HUDEP-2 (cell line): ENCODE data around the gene SLC37A2.
A peak's percentile ranks its signal among the peaks of the same experiment; 100 is the strongest.

Experiments used
- DNase-seq, 76 experiments: peaks; one replicate each; lab custom pipeline; 2025; ENCODE audit not compliant: unreplicated experiment in 76 of 76; lab: John Stamatoyannopoulos, UW

Gene SLC37A2

DNA sequence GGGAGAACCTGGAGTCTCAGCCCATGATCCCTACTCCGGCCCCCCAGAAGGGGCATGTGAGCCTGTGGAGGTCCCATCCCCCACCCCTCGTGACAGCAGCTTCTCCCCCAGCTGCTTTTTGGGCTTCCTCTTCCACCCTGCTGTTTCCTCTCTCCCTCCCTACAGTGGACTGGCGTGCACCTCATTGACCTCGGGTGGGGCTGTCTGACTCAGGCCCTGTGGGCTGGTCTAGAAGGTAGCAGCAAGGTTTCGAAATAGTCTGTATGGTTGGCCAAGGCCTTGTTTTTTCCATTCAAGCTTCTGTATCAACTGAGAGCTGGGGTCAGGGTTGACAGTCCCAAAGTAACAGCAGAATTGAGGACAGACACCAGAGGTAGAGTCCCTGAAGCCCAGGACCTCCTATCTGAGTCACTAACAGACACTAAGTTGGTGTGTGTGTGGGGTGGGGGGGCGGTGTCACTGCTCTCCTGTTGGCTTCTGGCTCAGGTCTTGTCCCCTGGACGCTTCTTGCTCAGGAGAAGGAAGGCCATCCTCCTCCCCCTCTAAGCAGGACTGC lies 7.7 kb downstream of the SLC37A2 start:
- DNase-seq = peak in 59 of 76 experiments; percentile 4 to 82 (median 44)

DNA sequence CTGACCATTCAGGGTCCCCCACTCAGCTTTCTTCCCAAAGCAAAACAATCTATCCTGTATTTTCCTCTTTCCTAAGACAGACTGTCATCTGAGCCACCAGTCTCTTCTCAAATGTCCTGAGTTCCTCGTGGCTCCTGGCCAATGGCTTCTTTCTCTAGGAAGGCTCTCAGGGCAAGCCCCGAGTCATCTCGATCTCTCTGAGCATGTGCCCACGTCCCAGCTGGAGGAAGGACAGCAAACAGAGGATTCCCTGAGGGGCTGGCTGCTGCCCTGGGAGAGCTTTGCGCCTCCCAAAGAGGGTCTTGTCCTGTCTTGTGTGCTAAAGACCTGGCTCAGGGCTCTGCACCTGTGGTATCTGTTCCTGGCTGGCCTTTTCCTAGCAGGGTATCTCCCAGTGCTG lies 8.3 kb downstream of the SLC37A2 start:
- DNase-seq = no peak

DNA sequence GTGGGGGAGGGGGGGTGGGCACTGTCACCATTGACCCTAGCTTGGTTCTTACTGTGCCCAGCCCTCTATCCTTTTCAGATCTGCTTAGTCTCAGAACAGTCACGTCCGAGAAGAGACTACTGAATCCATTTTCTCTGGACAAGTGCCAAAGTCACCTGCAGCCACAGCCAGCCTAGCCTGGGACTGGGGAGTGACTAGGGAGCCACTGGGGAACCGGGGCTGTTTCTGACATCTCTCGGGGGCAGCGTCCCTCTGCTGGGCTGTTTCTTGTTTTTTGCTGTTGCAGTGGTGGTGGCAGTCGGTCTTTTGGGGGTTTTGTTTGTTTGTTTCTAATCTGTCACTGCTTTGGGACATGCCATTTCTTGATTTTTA lies 8.7 kb downstream of the SLC37A2 start:
- DNase-seq = no peak

DNA sequence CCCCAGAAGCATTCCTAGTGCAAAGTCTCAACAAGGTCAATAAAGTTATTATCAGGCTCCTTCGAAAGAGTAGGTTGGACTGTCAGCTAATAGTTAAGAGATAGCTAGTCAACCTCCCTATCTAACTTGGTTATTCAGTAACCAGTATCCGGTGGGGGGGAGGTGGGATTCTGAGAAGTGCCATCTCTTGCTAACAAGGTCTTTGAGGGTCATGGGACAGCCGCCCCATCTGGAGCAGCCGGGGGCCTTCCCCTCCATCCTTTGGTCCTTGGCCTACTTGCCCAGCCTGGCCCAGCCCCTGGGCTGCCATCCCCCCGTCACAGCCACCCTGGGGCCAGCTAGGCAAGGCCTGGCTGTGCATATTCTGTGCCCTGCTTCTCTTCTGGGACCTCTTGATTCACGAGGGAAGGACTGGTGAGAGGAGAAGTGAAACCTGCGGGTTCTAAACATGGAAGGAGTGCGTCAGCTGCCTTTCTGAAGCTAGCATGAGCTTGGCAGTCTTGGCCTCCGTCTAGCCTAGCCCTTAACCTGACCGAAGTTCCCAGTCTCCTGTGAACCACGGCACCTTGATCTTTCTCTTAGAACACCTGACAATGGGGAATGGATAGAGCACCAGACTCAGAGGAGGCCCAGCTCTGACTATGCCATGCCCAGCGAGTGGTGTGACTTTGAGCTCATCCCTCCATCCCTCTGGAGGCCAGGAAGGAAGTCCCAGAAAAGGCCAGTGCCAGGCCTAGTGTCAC lies 9.3 kb downstream of the SLC37A2 start:
- no peak for DNase-seq

DNA sequence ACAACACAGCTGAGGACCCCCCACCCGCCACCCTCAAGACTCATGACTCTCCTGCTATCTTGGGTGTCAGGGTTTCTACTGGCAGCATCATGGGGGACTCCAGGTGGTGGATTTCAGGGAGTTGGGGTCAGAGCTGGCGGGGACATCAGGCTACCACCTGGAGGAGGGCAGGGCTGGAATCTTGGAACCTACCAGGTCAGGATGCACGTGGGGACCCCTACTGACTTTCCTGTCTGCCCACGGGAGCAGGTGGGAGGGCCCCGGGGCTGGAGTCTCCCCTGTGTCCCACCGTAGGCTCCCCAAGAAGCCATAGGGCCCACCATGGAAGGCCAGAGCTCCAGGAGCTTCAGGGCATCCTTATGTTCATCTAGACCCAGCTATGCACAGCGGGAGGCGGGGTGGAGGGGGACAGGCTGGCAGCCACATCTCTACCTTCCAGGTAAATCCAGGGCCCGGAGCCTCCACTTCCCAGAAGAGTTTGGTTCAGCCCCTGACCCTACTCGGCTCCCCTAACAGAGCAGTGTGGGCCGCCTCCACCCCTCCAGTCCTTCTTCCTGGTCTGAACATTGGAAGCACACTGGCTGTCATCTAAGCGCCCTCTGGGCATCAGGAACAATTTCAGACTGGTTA lies 10.0 kb downstream of the SLC37A2 start:
- DNase-seq = no peak

DNA sequence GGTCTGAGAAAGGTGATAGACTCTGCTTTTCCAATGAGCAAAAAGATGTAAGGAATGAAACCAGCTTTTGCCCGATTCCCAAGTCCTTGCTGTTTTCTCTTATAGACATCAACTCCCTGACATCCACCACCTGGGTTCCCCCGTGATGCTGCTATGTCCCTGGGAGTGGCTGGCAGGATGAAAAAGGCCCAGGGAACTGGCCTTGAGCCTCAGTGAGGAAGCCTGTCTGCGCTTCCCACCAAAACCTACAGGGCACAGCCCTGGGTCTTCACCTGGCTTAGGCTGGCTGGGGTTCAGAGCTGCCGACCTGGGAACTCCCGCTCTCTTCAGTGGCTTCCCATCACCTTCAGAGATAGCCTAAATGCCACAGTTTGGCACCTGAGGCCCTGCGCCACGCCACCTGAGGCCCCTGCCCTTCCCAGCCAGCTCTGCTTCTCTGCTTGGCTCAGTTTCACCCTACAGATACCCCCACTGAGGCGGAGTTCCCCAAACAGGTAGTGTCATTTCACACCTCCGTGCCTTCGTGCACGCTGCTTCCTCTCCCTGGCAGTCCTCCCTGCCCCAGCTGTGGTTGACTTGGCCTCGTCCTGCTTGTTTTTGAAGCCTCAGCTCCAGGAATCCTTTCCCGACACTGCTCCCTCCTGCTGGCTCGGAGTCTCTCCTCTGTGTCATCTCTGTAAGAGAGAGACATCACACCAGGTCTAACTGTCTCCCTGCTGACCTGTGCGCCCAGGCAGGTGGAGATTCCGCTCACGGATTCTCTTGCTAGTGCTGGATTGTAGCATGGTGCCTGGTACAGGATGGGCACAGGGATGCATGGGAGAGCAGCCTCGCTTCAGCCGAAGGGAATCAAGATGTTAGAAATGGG lies 10.7 kb downstream of the SLC37A2 start:
- DNase-seq = no peak

DNA sequence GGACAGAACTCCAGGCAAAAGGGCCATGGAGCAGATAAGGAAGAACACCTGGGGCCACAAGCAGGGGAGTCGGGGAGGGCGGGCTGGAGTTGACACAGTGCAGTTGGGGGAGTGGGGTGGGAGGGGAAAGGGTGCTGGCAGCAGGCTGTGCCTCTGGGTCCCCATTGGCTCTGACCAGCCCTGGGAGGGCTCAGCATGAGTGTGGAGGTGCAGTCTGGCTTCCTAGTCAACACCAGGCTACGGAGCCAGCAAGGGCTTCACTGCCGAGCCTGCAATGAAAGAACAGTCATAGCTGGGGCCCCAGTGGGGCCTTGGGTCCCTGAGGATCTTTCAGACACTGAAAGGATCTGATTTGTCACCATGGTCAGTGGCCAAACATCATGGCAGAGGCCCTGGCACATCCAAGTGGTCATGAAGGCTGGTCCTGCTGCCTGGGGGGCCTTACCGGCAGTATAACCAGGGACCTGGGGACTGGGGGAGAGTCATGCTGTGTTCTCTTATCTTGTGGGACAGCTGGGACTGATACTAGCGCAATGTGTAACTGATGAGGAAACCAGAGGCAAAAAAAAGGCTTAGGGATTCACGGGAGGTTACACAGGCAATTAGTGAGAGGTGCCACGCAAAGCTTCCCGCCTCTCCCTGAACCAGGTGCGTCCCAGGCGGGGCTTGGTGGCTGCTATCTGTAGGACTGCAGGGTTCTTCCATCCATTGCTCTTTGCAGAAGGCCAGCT lies 11.6 kb downstream of the SLC37A2 start:
- DNase-seq = peak in 8 of 76 experiments; percentile 4 to 26 (median 16)

DNA sequence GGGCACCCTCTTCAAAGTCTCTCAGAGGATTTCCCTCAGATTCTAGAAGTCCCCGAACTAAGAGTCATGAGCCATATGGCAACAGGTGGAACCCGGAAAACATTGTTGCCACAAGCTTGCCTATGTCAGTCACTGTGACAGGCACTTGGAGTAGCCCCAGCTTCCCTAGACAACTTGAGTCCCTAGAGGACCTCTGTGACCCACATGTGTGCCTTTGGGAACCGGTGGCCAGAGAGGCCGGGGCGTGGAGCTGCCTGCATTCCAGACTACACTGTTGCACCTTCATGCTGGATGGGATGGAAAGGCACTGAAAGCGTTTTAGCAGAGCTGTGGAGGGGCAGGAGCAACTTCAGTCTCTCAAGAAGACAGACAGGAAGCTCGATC lies 12.1 kb downstream of the SLC37A2 start:
- no peak for DNase-seq

DNA sequence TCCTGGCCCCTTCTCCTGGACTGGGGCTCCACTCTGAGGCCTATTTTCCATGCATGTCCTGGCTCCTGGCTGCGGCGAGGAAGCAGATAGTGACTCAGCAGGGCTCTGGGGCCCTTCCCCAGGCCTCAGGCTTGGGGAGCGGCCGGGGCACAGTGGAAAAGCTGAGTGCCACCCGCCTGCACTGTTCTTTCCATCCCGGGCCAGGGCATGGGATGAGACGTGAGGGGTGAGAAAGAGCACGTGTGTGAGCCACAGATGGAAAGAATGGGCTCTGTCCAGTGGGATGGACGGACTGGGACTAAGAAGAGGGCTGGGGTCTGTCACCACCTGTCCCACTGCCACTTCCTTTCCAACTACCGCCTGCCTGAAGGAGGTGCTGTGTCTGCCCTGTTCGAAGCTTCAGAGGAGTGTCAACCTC lies 12.8 kb downstream of the SLC37A2 start:
- DNase-seq = peak in 4 of 76 experiments; percentile 4 to 28 (median 16)

DNA sequence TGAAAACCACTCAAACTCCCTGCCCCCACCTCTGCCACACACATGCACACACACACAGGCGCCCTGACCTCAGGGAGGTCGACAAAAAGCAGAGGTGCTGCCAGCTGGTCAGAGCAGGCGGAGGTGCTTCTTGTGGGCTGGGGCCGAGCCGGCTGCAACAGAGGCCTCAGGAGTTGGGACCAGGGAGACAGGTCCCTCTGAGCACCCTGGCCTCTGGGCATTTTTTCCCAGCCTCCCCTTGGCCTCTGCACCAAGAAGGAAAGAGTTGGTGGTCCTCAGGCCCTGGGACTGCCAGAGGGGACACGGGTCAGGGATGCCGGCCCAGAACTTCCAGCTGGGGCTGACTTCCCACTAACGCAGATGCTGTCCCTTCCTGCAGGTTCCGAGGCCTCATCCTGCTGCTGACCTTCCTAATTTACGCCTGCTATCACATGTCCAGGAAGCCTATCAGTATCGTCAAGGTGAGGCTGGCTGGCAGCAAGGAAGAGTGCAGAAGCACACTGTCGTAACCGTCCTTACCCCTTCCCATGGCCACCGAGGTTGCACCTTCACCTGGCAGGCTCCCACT lies 13.4 kb downstream of the SLC37A2 start:
- no peak for DNase-seq

DNA sequence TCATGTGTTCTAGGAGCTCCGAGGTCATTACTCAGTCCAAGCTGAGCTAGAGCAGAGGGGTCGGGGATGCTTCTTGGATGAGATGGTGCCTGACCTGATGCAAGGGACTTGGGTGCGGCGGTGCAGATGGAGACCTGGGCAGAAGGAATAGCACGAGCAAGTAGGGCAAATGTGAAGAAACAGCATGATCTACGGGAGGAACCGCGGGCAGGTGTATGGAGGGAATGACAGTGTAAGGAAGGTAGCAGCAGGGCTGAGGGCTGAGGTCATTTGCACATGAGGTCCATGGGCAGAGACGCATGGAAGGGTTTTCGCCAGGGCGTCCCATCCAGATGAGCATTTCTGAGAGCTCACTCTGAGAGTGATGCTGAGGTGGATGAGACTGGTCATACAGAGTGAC lies 14.9 kb downstream of the SLC37A2 start:
- no peak for DNase-seq

DNA sequence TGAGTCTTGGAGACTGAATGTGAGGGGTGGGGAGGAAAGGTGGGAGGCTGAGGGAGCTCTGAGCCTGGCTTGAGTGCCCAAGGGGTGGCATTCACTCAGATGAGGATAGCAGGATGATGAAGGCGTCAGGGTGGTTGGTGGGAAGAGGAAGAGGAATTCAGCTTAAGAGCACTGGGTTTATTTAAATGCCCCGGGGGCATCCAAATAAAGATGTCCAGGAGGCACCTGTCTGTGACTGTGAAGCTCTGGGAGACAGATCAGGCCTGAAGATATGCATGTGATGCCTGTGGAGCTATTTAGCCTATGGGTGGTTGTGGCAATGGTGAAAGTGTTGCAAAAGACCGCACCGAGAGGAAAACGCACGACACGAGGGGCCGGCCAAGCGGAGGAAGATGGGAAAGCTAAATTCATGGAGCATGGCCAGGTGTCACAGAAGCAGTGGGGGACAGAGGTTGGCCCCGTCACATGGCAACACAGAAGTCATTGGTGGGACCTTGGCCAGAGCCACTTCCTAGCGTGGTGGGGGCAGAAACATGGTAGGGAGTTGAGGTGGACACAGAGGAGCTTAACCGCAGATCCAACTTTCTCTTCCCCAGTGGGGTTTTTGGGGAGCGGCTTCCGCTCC lies 15.5 kb downstream of the SLC37A2 start:
- no peak for DNase-seq

DNA sequence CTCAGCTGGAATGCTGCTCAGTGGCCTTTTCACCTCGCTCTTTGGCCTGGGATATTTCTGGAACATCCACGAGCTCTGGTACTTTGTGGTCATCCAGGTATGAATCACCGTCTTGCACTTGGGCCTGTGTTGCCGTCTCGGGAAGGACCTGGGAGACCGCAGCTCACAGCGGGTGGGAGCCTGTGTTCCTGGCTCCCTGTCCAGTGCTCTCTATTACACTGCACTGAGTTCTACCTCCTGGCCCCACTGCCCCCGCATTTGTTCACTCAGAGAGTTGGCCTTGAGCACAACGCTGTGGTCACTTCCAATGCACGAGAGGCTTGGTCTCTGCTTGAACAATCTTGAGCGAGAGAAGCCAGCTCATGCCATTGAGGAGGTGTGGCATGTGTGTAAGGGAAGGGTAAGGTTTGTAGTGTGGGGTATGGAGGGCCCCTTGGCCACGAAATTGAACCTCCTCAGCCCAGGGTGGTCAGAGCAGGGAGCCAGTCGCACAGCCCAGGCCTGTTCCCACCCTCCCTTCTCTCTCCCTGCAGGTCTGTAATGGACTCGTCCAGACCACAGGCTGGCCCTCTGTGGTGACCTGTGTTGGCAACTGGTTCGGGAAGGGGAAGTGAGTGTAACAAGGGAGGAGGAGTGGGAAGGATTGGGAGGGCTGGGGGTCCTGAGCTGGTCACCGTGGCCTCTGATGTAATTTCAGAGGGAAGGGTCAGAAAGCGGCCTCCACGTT lies 16.2 kb downstream of the SLC37A2 start:
- DNase-seq = no peak

DNA sequence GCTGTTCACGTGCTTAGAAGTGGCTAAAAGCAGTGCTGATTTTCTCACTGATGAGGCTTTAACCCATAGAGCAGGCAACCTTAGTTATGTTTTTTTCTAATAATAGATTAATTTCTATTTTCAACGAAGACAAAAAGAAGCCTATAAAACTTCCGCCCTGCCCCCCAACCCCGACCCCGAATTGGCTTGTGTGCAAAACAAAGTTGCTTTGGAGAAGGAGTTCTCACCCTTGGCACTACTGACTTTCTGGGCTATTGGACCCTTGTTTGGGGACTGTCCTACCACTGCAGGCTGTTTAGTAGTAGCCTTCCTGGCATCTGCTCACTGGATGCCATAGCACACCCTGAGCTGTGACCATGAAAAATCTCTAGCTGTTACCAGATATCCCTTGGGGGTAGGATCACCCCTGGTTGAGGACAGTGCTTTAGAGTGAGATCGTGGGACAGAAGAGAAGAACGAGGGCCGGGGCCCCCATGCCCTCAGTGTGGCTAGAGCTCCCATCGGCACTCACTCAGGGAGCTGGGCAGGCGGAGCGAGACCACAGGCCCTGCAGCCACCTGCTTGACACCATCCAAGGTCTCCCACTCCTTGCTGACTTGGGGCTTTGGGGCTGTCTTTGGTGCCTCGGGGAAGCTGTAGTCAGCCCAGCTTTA lies 16.9 kb downstream of the SLC37A2 start:
- no peak for DNase-seq

DNA sequence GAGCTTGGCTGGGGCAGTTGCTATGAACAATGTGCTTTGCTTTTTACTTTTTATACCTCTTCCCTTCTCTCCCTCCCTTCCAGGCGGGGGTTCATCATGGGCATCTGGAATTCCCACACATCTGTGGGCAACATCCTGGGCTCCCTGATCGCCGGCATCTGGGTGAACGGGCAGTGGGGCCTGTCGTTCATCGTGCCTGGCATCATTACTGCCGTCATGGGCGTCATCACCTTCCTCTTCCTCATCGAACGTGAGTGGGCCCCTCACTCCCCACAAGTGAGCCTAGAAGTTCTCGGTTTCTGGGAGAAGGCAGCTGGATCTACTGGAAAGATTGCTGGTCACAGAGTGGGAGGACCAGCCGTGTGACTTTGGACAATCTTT lies 17.4 kb downstream of the SLC37A2 start:
- DNase-seq = no peak

DNA sequence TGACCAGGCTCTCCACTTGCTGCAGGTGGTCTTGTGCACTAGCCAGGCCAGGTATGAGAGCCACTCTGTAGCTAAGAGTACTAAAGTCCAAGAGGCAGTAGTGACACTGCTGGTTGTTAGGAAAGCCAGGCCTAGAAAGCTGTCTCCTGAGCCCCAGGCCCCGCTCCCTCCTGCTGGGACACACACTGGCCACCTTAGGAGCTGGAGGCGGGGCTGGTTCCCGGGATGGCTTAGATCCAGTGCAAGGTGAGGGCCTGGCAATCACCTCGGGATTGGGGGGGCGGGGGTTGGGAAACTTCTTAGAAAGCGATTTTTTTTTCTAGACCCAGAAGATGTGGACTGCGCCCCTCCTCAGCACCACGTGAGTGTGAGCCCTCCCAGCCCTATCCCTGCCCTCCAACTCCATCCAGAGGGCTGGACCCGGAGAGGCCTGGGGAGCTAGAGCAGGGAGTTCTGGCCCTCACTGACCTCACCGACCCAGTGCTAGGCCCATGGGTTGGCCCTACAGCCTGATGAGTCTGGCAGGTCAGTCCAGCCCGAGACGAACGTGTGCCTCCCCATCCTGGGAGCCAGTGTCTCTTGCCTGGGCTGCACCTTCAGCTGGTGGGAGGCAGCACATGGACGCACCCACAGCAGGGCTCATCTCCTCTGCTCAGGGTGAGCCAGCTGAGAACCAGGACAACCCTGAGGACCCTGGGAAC lies 18.1 kb downstream of the SLC37A2 start:
- DNase-seq = no peak

DNA sequence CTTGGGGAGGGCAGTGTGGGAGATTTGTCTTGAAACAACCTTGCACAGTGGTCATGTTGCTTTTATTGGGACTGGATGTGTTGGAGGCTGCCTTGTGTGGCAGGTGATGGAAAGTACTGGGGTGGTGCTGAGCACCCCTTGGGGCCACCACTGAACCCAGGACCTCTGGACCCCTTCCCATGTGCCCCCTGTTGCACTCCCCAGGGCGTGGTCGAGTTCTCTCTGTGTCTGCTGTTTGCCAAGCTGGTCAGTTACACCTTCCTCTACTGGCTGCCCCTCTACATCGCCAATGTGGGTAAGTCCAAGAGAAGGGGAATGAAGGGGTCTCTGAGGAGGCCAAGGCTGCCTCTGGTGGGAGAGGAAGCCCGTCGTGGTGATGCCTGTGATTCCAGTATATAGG lies 18.9 kb downstream of the SLC37A2 start:
- no peak for DNase-seq
